HL-60 (cell line): ENCODE results near the gene FHL2.

Experiments
- DNase-seq, 2 experiments: peaks; one replicate each; pipeline ENCODE4 v3.0.0-alpha.2; 2010 to 2020; ENCODE audit warnings: low read depth in 1 of 2, low spot score in 1 of 2
- H3K27ac ChIP-seq: fragments of 250-450 bp; sonication (Bioruptor Pico); replicated peaks from 2 replicates; pipeline ENCODE4 v1.5.1; 2020; ENCODE audit warnings: mild to moderate bottlenecking, moderate library complexity
- H3K27me3 ChIP-seq: fragments of 250-450 bp; sonication (Bioruptor Pico); 2 replicates; pipeline ENCODE4 v1.5.1; 2021; ENCODE audit warnings: mild to moderate bottlenecking, moderate library complexity; ENCODE audit not compliant: insufficient read depth, poor library complexity, severe bottlenecking
- H3K4me3 ChIP-seq: replicated peaks from 2 replicates; pipeline ENCODE4 v1.5.1; 2011; ENCODE audit warnings: mild to moderate bottlenecking, control low read depth, low read length; ENCODE audit not compliant: insufficient read depth
- GABPA ChIP-seq: IDR thresholded peaks from 2 replicates; pipeline ENCODE4 v1.6.1; 2012; ENCODE audit warnings: low read depth
- POLR2AphosphoS5 ChIP-seq: IDR thresholded peaks from 2 replicates; pipeline ENCODE4 v1.6.1; 2012; ENCODE audit warnings: low read depth
- SPI1 ChIP-seq: IDR thresholded peaks from 2 replicates; pipeline ENCODE4 v1.6.1; 2012; ENCODE audit warnings: low read depth, mild to moderate bottlenecking, borderline replicate concordance
- TF ChIP-seq, protein P1 (sequence below): IDR thresholded peaks from 2 replicates; pipeline ENCODE4 v1.6.1; 2012; ENCODE audit warnings: low read depth; ENCODE audit not compliant: insufficient replicate concordance
- TF ChIP-seq, protein P2 (sequence below): IDR thresholded peaks from one replicate; pipeline ENCODE4 v1.5.1; 2011; ENCODE audit warnings: low read length, control low read depth, inconsistent platforms; ENCODE audit not compliant: insufficient read depth

Gene FHL2

DNA sequence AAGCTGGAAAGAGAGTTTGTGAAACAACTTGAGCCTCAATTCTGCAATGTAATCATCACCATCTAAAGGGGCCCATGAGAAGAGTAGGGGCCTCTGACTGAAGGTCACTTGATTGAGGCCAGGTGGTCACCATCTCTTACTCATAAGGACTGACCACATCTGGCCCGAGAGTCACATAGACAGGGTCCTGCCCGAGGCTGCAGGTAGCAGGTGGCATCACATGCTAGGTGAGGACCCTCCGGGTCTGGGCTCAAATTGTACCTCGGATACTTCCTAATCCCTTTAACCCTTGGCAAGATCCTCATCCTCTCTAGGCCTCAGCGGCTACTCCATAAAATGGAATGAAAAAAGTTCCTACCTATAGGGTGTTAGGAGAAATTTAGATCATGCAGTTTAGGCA, 16.7 kb downstream of the FHL2 start:
- TF ChIP-seq POLR2AphosphoS5 = no peak
- TF ChIP-seq, protein P1, sequence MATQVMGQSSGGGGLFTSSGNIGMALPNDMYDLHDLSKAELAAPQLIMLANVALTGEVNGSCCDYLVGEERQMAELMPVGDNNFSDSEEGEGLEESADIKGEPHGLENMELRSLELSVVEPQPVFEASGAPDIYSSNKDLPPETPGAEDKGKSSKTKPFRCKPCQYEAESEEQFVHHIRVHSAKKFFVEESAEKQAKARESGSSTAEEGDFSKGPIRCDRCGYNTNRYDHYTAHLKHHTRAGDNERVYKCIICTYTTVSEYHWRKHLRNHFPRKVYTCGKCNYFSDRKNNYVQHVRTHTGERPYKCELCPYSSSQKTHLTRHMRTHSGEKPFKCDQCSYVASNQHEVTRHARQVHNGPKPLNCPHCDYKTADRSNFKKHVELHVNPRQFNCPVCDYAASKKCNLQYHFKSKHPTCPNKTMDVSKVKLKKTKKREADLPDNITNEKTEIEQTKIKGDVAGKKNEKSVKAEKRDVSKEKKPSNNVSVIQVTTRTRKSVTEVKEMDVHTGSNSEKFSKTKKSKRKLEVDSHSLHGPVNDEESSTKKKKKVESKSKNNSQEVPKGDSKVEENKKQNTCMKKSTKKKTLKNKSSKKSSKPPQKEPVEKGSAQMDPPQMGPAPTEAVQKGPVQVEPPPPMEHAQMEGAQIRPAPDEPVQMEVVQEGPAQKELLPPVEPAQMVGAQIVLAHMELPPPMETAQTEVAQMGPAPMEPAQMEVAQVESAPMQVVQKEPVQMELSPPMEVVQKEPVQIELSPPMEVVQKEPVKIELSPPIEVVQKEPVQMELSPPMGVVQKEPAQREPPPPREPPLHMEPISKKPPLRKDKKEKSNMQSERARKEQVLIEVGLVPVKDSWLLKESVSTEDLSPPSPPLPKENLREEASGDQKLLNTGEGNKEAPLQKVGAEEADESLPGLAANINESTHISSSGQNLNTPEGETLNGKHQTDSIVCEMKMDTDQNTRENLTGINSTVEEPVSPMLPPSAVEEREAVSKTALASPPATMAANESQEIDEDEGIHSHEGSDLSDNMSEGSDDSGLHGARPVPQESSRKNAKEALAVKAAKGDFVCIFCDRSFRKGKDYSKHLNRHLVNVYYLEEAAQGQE = no peak
- Histone ChIP-seq H3K27me3 (no peaks in the 10 kb centered on the region), H3K4me3 (no peak overlapping the region), H3K27ac (no peak overlapping the region)
- DNase-seq = no peak

DNA sequence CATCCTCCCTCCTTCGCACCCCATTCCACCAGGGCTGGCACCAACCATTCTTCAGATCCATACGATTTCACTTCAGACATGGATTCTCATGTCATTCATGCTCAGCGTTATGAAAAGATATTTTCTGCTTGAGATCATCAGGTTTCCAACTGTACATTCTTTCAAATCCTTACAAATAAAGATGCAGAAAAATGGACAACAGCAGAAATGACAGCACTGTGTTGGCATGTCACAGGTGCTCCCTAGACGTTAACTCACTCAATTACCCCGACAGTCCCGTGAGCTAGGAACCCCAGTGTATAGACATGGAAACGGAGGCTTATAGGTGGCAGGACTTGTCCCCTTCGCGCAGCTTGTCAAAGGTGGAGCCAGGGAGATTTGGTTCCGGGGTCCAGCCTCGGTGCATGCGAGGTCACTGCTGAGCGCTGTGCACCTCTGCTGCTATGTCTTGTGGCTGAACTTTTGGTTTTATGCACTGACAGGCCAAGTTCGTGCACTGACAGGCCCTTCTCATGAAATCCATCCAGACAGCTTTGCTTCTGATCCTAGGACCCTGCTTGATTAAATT, 17.7 kb downstream of the FHL2 start:
- Histone ChIP-seq H3K4me3 (no peak overlapping the region), H3K27me3 (no peaks in the 10 kb centered on the region), H3K27ac (no peak overlapping the region)
- TF ChIP-seq, protein P2, sequence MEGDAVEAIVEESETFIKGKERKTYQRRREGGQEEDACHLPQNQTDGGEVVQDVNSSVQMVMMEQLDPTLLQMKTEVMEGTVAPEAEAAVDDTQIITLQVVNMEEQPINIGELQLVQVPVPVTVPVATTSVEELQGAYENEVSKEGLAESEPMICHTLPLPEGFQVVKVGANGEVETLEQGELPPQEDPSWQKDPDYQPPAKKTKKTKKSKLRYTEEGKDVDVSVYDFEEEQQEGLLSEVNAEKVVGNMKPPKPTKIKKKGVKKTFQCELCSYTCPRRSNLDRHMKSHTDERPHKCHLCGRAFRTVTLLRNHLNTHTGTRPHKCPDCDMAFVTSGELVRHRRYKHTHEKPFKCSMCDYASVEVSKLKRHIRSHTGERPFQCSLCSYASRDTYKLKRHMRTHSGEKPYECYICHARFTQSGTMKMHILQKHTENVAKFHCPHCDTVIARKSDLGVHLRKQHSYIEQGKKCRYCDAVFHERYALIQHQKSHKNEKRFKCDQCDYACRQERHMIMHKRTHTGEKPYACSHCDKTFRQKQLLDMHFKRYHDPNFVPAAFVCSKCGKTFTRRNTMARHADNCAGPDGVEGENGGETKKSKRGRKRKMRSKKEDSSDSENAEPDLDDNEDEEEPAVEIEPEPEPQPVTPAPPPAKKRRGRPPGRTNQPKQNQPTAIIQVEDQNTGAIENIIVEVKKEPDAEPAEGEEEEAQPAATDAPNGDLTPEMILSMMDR = no peak
- TF ChIP-seq POLR2AphosphoS5 (no peak), SPI1 (no peak), GABPA (no peak)
- TF ChIP-seq, protein P1 = no peak
- DNase-seq = no peak

DNA sequence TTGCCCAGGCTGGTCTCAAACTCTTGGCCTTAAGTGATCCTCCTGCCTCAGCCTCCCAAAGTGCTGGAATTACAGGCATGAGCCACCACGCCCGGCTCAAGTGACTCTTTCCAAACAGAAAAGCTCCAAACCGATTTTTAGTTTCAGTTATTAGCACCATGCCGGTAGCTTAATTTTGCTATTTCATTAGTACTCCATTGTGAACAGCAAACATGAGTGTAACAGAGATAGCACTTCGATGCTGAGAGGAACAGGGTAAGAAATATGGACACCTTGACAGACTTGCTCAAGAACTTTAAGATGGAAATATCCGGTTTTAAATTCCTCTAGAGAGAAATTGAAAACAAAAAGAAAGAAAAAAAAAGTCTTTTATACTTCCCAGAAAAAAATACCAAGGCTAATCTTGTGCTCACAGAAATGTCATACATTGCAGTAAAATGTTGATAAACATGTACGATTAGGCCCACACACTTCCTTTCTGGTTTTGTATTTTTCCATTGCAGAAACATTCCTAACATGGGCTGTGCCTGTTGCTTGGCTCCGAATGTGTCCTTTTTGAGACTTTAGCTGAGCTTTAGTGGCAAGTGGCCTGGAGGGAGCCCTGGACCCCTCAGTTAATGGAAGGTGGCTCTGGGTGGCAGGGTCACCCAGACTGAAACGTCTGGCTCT, 18.3 kb downstream of the FHL2 start:
- no peaks in the 10 kb centered on the region for H3K27me3 ChIP-seq
- DNase-seq = no peak
- H3K4me3 ChIP-seq = no peak overlapping the region
- no peak overlapping the region for H3K27ac ChIP-seq
- TF ChIP-seq, protein P1 = no peak
- TF ChIP-seq SPI1 (no peak), GABPA (no peak), POLR2AphosphoS5 (no peak)
- TF ChIP-seq, protein P2 = no peak
